SK-N-SH treated with all-trans-retinoic acid at 6 μM for 48 hours (cell line): Measurements from ENCODE around the gene OVCH2.

Experiments
- ATAC-seq: fragments of 200-7000 bp; cut with Tn5 transposase; 3 replicates; pipeline ENCODE4 v1.9.1; 2020; ENCODE audit warnings: mild to moderate bottlenecking, moderate library complexity
- ARNTL ChIP-seq: fragments of 450-650 bp; formaldehyde crosslinking; IDR thresholded peaks from 2 replicates; pipeline ENCODE4 v1.5.0; 2020; ENCODE audit warnings: low read depth, mild to moderate bottlenecking, moderate library complexity, borderline replicate concordance
- BACH2 ChIP-seq: fragments of 250-450 bp; sonication (Bioruptor Pico); IDR thresholded peaks from 2 replicates; pipeline ENCODE4 v1.9.0; 2021; ENCODE audit warnings: mild to moderate bottlenecking, borderline replicate concordance
- CREB5 ChIP-seq: fragments of 250-450 bp; sonication (Bioruptor Pico); IDR thresholded peaks from 2 replicates; pipeline ENCODE4 v1.5.1; 2020; ENCODE audit warnings: low read depth, mild to moderate bottlenecking, moderate library complexity
- CSRNP3 ChIP-seq: fragments of 250-450 bp; sonication (Bioruptor Pico); IDR thresholded peaks from 2 replicates; pipeline ENCODE4 v1.5.1; 2021; ENCODE audit warnings: mild to moderate bottlenecking, moderate library complexity
- ESRRG ChIP-seq: fragments of 250-450 bp; sonication (Bioruptor Pico); IDR thresholded peaks from 2 replicates; pipeline ENCODE4 v1.6.1; 2021; ENCODE audit warnings: mild to moderate bottlenecking
- GLIS3 ChIP-seq: fragments of 250-450 bp; sonication (Bioruptor Pico); IDR thresholded peaks from 2 replicates; pipeline ENCODE4 v1.5.0; 2020; ENCODE audit warnings: mild to moderate bottlenecking, moderate library complexity
- OSR1 ChIP-seq: fragments of 250-450 bp; sonication (Bioruptor Pico); IDR thresholded peaks from 2 replicates; pipeline ENCODE4 v1.8.0; 2022; ENCODE audit warnings: moderate library complexity, mild to moderate bottlenecking, inconsistent platforms
- PATZ1 ChIP-seq: fragments of 250-450 bp; sonication (Bioruptor Pico); IDR thresholded peaks from 2 replicates; pipeline ENCODE4 v1.8.0; 2020; ENCODE audit warnings: mild to moderate bottlenecking, moderate library complexity, borderline replicate concordance
- POU6F1 ChIP-seq: fragments of 250-450 bp; sonication (Bioruptor Pico); IDR thresholded peaks from 2 replicates; pipeline ENCODE4 v1.8.0; 2021; ENCODE audit warnings: low read depth, mild to moderate bottlenecking, moderate library complexity, borderline replicate concordance
- RARB ChIP-seq: fragments of 250-450 bp; sonication (Bioruptor Pico); IDR thresholded peaks from 2 replicates; pipeline ENCODE4 v1.8.0; 2021; ENCODE audit warnings: mild to moderate bottlenecking, moderate library complexity
- SNAI2 ChIP-seq: fragments of 250-450 bp; sonication (Bioruptor Pico); IDR thresholded peaks from 2 replicates; pipeline ENCODE4 v1.5.0; 2020; ENCODE audit warnings: mild to moderate bottlenecking, moderate library complexity
- TCF4 ChIP-seq: fragments of 250-450 bp; sonication (Bioruptor Pico); IDR thresholded peaks from 2 replicates; pipeline ENCODE4 v1.8.0; 2021; ENCODE audit warnings: mild to moderate bottlenecking, moderate library complexity, borderline replicate concordance
- TOX ChIP-seq: fragments of 250-450 bp; sonication (Bioruptor Pico); IDR thresholded peaks from 2 replicates; pipeline ENCODE4 v1.8.0; 2021; ENCODE audit warnings: mild to moderate bottlenecking, moderate library complexity, borderline replicate concordance
- TSHZ2 ChIP-seq: fragments of 250-450 bp; sonication (Bioruptor Pico); IDR thresholded peaks from 2 replicates; pipeline ENCODE4 v1.5.0; 2020; ENCODE audit warnings: mild to moderate bottlenecking, moderate library complexity
- ZFP30 ChIP-seq: fragments of 450-650 bp; formaldehyde crosslinking; IDR thresholded peaks from 2 replicates; pipeline ENCODE4 v1.5.0; 2022; ENCODE audit warnings: mild to moderate bottlenecking, moderate library complexity
- ZNF565 ChIP-seq: fragments of 450-650 bp; formaldehyde crosslinking; conservative IDR thresholded peaks from 2 replicates; pipeline ENCODE4 v1.5.0; 2020; ENCODE audit warnings: low read depth, mild to moderate bottlenecking, moderate library complexity
- ZNF70 ChIP-seq: fragments of 450-650 bp; formaldehyde crosslinking; IDR thresholded peaks from 2 replicates; pipeline ENCODE4 v1.5.0; 2020; ENCODE audit warnings: mild to moderate bottlenecking, moderate library complexity
- ZNF8 ChIP-seq: fragments of 450-650 bp; formaldehyde crosslinking; IDR thresholded peaks from 2 replicates; pipeline ENCODE4 v1.5.0; 2020; ENCODE audit warnings: mild to moderate bottlenecking, moderate library complexity

OVCH2 gene

GRCh38 chr11:7642747-7643146 lies 63.5 kb downstream of the OVCH2 start (continued):
- TF ChIP-seq CSRNP3 (CRISPR knock-in tag) (no peak), CREB5 (CRISPR knock-in tag) (no peak), ZNF565 (CRISPR knock-in tag) (no peak)

- TF ChIP-seq ZNF70 (no peak), ARNTL (no peak), TSHZ2 (CRISPR knock-in tag) (no peak), ZNF8 (CRISPR knock-in tag) (no peak), CREB5 (CRISPR knock-in tag) (no peak), ZNF565 (CRISPR knock-in tag) (no peak), OSR1 (CRISPR knock-in tag) (no peak), ZFP30 (no peak), GLIS3 (no peak), TOX (CRISPR knock-in tag) (no peak), POU6F1 (CRISPR knock-in tag) (no peak), ESRRG (CRISPR knock-in tag) (no peak)
- ATAC-seq = no peak
Observed at GRCh38 chr11:7640816-7641215, 65.5 kb downstream of the OVCH2 start.

- ATAC-seq = no peak
- TF ChIP-seq GLIS3 (no peak), ZNF565 (CRISPR knock-in tag) (no peak), PATZ1 (CRISPR knock-in tag) (no peak), CREB5 (CRISPR knock-in tag) (no peak), RARB (CRISPR knock-in tag) (no peak), ARNTL (no peak), ZFP30 (no peak), TSHZ2 (CRISPR knock-in tag) (no peak), TCF4 (CRISPR knock-in tag) (no peak), BACH2 (CRISPR knock-in tag) (no peak), SNAI2 (CRISPR knock-in tag) (no peak)
Observed at GRCh38 chr11:7639643-7640025, 66.6 kb downstream of the OVCH2 start.
